ENCODE results near the gene CAPN1. TPM values are rescaled to one million over a fixed set of nuclear protein-coding genes. Genes with fewer than 3 reads are reported as not detected.
A peak's percentile ranks its signal among the peaks of the same experiment; 100 is the strongest.

The CAPN1 gene
- total and polyA plus RNA-seq, 2 experiments from 2014 or later, result 133 to 202 TPM

DNA sequence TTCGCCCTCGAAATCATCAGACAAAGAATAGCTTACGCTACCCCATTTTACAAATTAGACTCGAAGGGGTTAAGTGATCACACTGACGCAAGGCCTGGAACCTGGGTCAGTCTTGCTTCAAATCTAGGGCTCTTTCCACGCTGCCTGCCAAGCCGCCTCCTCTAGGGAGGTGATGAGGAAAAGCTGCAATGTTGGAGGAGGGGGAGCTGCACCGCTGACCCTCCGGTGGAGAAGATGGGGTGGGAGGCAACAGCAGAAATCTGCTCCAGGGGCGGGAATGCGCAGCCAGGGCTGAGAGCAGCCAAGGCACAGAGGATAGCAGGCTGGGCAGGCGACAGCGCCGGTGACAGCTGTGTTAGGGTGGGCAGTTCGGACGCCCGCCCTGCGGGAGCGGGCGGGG lies 48.0 kb upstream of the CAPN1 start:
- Histone ChIP-seq H3K4me2 (peak overlapping the region; percentile 95), H3K9me2 (replicated peaks; ENCODE audit: insufficient read depth) (no peaks in the 10 kb centered on the region), H3K79me2 (peaks cover 30% of the 10 kb centered on the region), H3K9me3 (ENCODE audit: low read depth) (no peaks in the 10 kb centered on the region), H3K4me3 (peak overlapping the region; percentile 29), H4K20me1 (ENCODE audit: insufficient read depth, poor library complexity, severe bottlenecking) (peaks cover 4% of the 10 kb centered on the region), H3K27me3 (no peaks in the 10 kb centered on the region), H2AFZ (no peak overlapping the region), H3K4me1 (ENCODE audit: insufficient read depth) (peaks cover 17% of the 10 kb centered on the region), H3K36me3 (replicated peaks; ENCODE audit: insufficient read depth, low read depth) (no peaks in the 10 kb centered on the region), H3K27ac (peak overlapping the region; percentile 98)
- no peak for DNase-seq (ENCODE audit: low spot score)
- TF ChIP-seq EZH2phosphoT487 (IDR thresholded peaks at IDR 0.05; ENCODE audit: low read depth, severe bottlenecking, unreplicated experiment), result no peak
- no peak for TF ChIP-seq EZH2 (IDR thresholded peaks at IDR 0.05; ENCODE audit: borderline replicate concordance)
- TF ChIP-seq, protein P1, sequence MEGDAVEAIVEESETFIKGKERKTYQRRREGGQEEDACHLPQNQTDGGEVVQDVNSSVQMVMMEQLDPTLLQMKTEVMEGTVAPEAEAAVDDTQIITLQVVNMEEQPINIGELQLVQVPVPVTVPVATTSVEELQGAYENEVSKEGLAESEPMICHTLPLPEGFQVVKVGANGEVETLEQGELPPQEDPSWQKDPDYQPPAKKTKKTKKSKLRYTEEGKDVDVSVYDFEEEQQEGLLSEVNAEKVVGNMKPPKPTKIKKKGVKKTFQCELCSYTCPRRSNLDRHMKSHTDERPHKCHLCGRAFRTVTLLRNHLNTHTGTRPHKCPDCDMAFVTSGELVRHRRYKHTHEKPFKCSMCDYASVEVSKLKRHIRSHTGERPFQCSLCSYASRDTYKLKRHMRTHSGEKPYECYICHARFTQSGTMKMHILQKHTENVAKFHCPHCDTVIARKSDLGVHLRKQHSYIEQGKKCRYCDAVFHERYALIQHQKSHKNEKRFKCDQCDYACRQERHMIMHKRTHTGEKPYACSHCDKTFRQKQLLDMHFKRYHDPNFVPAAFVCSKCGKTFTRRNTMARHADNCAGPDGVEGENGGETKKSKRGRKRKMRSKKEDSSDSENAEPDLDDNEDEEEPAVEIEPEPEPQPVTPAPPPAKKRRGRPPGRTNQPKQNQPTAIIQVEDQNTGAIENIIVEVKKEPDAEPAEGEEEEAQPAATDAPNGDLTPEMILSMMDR (IDR thresholded peaks at IDR 0.05; ENCODE audit: poor library complexity), result no peak
- 3% methylated on average over 20 of the region's 20 CpGs for WGBS (ENCODE audit: low lambda C conversion rate, missing lambda C conversion rate)

DNA sequence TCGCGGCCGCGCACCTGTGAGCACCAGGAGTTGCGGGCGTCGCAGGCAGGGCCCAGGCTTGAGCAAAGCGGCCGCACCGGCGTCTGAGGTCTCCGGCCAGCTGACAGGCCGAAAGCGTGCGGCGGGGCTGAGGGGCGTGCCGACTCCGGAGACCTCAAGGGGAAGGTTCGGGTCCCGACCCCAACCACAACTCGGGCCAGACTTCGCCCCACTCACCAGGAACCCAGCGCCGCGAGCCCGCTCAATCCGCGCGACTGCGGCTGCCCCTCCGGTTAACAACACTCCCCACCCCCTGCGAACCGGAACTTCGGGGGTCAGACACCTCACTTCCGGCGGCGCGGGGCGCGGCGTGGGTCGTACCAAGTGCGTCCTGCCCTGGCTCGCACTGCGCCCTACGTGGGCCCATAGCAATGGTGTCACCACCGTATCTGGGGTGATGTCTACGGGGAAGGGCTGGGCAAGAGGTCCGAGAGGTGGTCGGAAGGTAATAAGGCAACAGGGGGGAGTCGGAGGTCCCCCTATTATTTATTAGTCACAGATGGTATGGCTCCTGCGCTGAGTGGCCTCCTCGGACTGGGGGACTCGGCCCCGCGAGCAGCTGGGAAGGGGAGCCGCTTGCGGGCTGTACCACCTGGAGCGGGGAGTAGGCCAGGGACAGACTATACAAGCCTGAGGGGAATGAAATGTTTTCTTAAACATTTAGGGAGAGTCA lies 47.3 kb upstream of the CAPN1 start, which contains the start of gene SYVN1:
TSS of gene SYVN1 (minus strand) at position 280 of the 712 bp plus-strand sequence. CDS start 918 bp downstream, outside the sequence.
- no peak for TF ChIP-seq EZH2 (IDR thresholded peaks at IDR 0.05; ENCODE audit: borderline replicate concordance)
- TF ChIP-seq, protein P1 (IDR thresholded peaks at IDR 0.05; ENCODE audit: poor library complexity), result no peak
- no peak for TF ChIP-seq EZH2phosphoT487 (IDR thresholded peaks at IDR 0.05; ENCODE audit: low read depth, severe bottlenecking, unreplicated experiment)

DNA sequence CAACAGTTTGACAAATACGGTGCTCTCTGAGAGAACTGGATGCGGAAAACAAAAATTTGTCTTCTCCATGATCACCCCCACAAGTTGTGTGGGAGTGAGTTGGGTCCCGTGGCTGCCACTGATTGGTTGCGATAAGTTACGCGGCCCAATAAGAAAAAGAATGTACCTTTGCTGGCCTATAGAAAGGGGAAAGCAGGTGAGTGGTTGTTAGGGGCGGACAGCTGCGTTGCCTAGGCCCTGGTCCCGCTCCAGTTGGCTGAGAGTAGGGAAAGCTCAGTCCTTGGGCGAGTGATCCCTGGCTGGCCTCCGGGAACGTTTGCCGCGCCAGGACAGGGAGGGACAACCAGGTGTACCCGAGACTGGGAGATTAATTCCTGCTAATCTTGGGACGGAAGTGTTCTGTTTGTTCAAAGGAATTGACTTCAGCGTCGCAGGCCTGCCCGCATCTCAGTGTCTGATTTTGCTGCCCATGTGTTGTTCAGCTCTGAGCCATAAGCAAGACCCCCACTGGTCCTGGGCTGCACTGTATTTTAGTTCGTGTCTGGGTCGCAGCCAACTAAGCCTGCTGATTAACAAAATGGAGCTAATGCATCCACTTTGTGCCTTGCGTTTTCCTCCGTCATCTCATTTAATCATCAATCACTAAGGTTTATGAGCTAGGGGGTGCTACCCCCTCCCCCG lies 46.6 kb upstream of the CAPN1 start:
- no peaks in the 10 kb centered on the region for H3K36me3 ChIP-seq (replicated peaks; ENCODE audit: insufficient read depth, low read depth)
- H3K9me2 ChIP-seq (replicated peaks; ENCODE audit: insufficient read depth), result no peaks in the 10 kb centered on the region
- peak; percentile 96 for DNase-seq (ENCODE audit: low spot score)
- H3K9me3 ChIP-seq (ENCODE audit: low read depth), result no peaks in the 10 kb centered on the region
- H3K4me1 ChIP-seq (ENCODE audit: insufficient read depth), result peaks cover 17% of the 10 kb centered on the region
- H3K79me2 ChIP-seq, result peaks cover 30% of the 10 kb centered on the region
- peak overlapping the region; percentile 29 for H3K4me3 ChIP-seq
- WGBS (ENCODE audit: low lambda C conversion rate, missing lambda C conversion rate), result 2% methylated on average over 24 of the region's 24 CpGs
- peak overlapping the region; percentile 98 for H3K27ac ChIP-seq
- H2AFZ ChIP-seq, result peak overlapping the region; percentile 34
- peak overlapping the region; percentile 95 for H3K4me2 ChIP-seq
- H4K20me1 ChIP-seq (ENCODE audit: insufficient read depth, poor library complexity, severe bottlenecking), result peaks cover 4% of the 10 kb centered on the region
- H3K27me3 ChIP-seq, result no peaks in the 10 kb centered on the region
- TF ChIP-seq EZH2phosphoT487 (IDR thresholded peaks at IDR 0.05; ENCODE audit: low read depth, severe bottlenecking, unreplicated experiment), result no peak
- no peak for TF ChIP-seq EZH2 (IDR thresholded peaks at IDR 0.05; ENCODE audit: borderline replicate concordance)
- TF ChIP-seq, protein P1 (IDR thresholded peaks at IDR 0.05; ENCODE audit: poor library complexity), result no peak

More for the DNA sequence above, 47.3 kb upstream of the CAPN1 start, which contains the start of gene SYVN1:
- H4K20me1 ChIP-seq (ENCODE audit: insufficient read depth, poor library complexity, severe bottlenecking), result peaks cover 4% of the 10 kb centered on the region
- no peaks in the 10 kb centered on the region for H3K9me2 ChIP-seq (replicated peaks; ENCODE audit: insufficient read depth)
- peak within 1 kb of the TSS; percentile 29 for H3K4me3 ChIP-seq
- peaks cover 30% of the 10 kb centered on the region for H3K79me2 ChIP-seq
- WGBS (ENCODE audit: low lambda C conversion rate, missing lambda C conversion rate), result under 1% methylated on average over 53 of the region's 60 CpGs
- peak within 1 kb of the TSS; percentile 98 for H3K27ac ChIP-seq
- no peaks in the 10 kb centered on the region for H3K36me3 ChIP-seq (replicated peaks; ENCODE audit: insufficient read depth, low read depth)
- no peaks in the 10 kb centered on the region for H3K27me3 ChIP-seq
- peaks cover 17% of the 10 kb centered on the region for H3K4me1 ChIP-seq (ENCODE audit: insufficient read depth)
- peak; percentile 95 for DNase-seq (ENCODE audit: low spot score)
- peak within 1 kb of the TSS; percentile 34 for H2AFZ ChIP-seq
- no peaks in the 10 kb centered on the region for H3K9me3 ChIP-seq (ENCODE audit: low read depth)
- peak within 1 kb of the TSS; percentile 95 for H3K4me2 ChIP-seq
